CD8-positive, alpha-beta memory T cell (primary cell): ENCODE data around the gene ATCAY. TPM values are rescaled to one million over a fixed set of nuclear protein-coding genes. Genes with fewer than 3 reads are reported as not detected.
"Not testable (repeated sequence)": the region's sequence is repeated elsewhere in the genome, so short reads cannot be mapped to it uniquely, and the experiment has no call there.

Experiments
- CTCF ChIA-PET: fragments of 350-600 bp; sonication (Branson Sonifier 250); formaldehyde crosslinking; loops from one replicate; lab custom pipeline; 2021; ENCODE audit warnings: antibody characterized with exemption; lab: Charles Lee
- POLR2A ChIA-PET: fragments of 350-600 bp; sonication (Branson Sonifier 250); formaldehyde crosslinking; loops from one replicate; lab custom pipeline; 2021; ENCODE audit warnings: antibody characterized with exemption; lab: Charles Lee
- DNase-seq, 5 donors: peaks; one replicate each; pipeline versions ENCODE4 v3.0.0 to v3.0.0-alpha.2; 2020 to 2022; ENCODE audit warnings: mixed read lengths in 1 of 5
- H3K27ac ChIP-seq: one replicate; pipeline ENCODE4 v1.7.0; 2013; ENCODE audit warnings: low read depth, mild to moderate bottlenecking, low read length, moderate library complexity
- H3K27me3 ChIP-seq: 2 replicates; pipeline ENCODE4 v1.7.0; 2013; ENCODE audit warnings: low read length, mild to moderate bottlenecking; ENCODE audit not compliant: insufficient read depth, poor library complexity, severe bottlenecking
- H3K36me3 ChIP-seq: 2 replicates; pipeline ENCODE4 v1.7.0; 2013; ENCODE audit warnings: mild to moderate bottlenecking, low read length, moderate library complexity; ENCODE audit not compliant: insufficient read depth
- H3K4me1 ChIP-seq: 2 replicates; pipeline ENCODE4 v1.7.0; 2013; ENCODE audit warnings: mild to moderate bottlenecking, low read length, moderate library complexity; ENCODE audit not compliant: insufficient read depth
- H3K4me3 ChIP-seq: 2 replicates; pipeline ENCODE4 v1.7.0; 2013; ENCODE audit warnings: mild to moderate bottlenecking, low read length
- H3K9me3 ChIP-seq: 2 replicates; pipeline ENCODE4 v1.7.0; 2013; ENCODE audit warnings: mild to moderate bottlenecking, low read length
- H3K27ac Mint-ChIP-seq, 8 donors: one replicate each; pipeline ENCODE4 v1.8.0; 2020 to 2021; ENCODE audit warnings: mixed read lengths in 8 of 8, mild to moderate bottlenecking in 6 of 8, inconsistent platforms in 3 of 8, moderate library complexity in 3 of 8
- H3K27me3 Mint-ChIP-seq, 2 donors: one replicate each; pipeline ENCODE4 v1.8.0; 2020 to 2021; ENCODE audit warnings: mixed read lengths in 2 of 2, mild to moderate bottlenecking in 1 of 2, moderate library complexity in 1 of 2
- H3K36me3 Mint-ChIP-seq, 3 donors: one replicate each; pipeline ENCODE4 v1.8.0; 2020 to 2021; ENCODE audit warnings: mixed read lengths in 3 of 3, inconsistent platforms in 1 of 3, mild to moderate bottlenecking in 1 of 3
- H3K4me1 Mint-ChIP-seq, 3 donors: one replicate each; pipeline ENCODE4 v1.8.0; 2020 to 2021; ENCODE audit warnings: mixed read lengths in 3 of 3, inconsistent platforms in 1 of 3, mild to moderate bottlenecking in 1 of 3
- H3K4me3 Mint-ChIP-seq, 7 donors: one replicate each; pipeline ENCODE4 v1.8.0; 2020 to 2021; ENCODE audit warnings: mixed read lengths in 7 of 7, mild to moderate bottlenecking in 6 of 7, moderate library complexity in 4 of 7, inconsistent platforms in 2 of 7
- H3K9me3 Mint-ChIP-seq, 5 donors: one replicate each; pipeline ENCODE4 v1.8.0; 2020 to 2022; ENCODE audit warnings: mixed read lengths in 5 of 5, mild to moderate bottlenecking in 3 of 5, moderate library complexity in 2 of 5, inconsistent platforms in 1 of 5
- polyA plus RNA-seq: library from polyadenylated mRNA; unstranded; fragments of 300-500 nt; fragmentation: Illumina TruSeq; gene quantifications from one replicate; pipeline ENCODE4 v1.2.3, GENCODE V29; 2021
- total RNA-seq, 2 experiments: library from RNA; stranded (reverse); gene quantifications; one replicate each; pipeline ENCODE4 v1.2.3, GENCODE V29; 2021

ATCAY gene
- total and polyA plus RNA-seq, 3 experiments from 2014 or later = not detected

DNA sequence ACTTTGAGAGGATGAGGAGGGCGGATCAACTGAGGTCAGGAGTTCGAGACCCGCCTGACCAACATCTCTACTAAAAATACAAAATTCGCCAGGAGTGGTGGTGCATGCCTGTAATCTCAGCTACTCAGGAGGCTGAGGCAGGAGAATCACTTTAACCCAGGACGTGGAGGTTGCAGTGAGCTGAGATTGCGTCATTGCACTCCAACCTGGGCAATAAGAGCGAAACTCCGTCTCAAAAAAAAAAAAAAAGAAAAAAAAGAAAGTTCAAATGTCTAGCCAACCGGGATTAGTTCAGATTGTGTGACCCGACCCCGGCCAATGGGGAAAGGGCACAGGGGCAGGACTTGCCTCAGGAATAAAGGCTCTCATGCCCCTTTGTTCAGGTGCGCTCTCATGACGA lies 5.8 kb upstream of the ATCAY start:
- H3K4me1 ChIP-seq, H3K4me1 Mint-ChIP-seq, H3K9me3 ChIP-seq, H3K36me3 ChIP-seq, H3K27ac ChIP-seq, POLR2A ChIA-PET, H3K36me3 Mint-ChIP-seq, DNase-seq, H3K9me3 Mint-ChIP-seq, CTCF ChIA-PET, H3K4me3 Mint-ChIP-seq, H3K4me3 ChIP-seq: not testable (repeated sequence)
- Mint-ChIP-seq H3K27me3 (peaks cover 26 to 40% of the 10 kb centered on the region in 2 donors), H3K27ac (peak overlapping the region in 2 of 8 donors; percentile 41 to 68)
- H3K27me3 ChIP-seq = peaks cover 11% of the 10 kb centered on the region

DNA sequence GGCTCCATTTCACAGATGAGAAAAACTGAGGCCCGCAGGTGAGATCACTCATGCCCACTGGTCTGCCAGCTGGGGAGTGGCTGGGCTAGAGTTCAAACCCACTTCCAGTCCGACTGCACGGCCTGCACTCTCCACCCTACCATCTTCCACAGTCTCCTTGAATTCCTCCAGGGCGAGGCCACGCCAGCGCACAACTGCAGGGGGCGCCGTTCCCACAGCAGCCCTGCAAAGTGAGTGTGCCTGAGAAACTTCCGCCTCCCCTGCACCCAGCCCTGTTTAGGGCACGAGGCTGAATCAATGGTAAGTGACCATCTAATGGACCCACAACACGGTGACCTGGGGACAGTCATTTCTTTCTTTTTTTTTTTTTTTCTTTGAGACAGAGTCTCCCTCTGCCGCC lies 829 bp upstream of the ATCAY start:
- Histone ChIP-seq H3K36me3 (no peaks in the 10 kb centered on the region), H3K4me3 (no peak overlapping the region), H3K27ac (no peak overlapping the region), H3K9me3 (no peaks in the 10 kb centered on the region), H3K27me3 (peaks cover 24% of the 10 kb centered on the region), H3K4me1 (peaks cover 6% of the 10 kb centered on the region)
- H3K4me1 Mint-ChIP-seq = peaks cover 8 to 15% (median 8%) of the 10 kb centered on the region in 3 donors
- H3K9me3 Mint-ChIP-seq = peaks cover 0 to 2% (median 0%) of the 10 kb centered on the region in 5 donors
- H3K27ac Mint-ChIP-seq = no peak overlapping the region
- POLR2A ChIA-PET = no interaction called here
- DNase-seq = no peak
- H3K4me3 Mint-ChIP-seq = no peak overlapping the region
- H3K27me3 Mint-ChIP-seq = peaks cover 39 to 50% of the 10 kb centered on the region in 2 donors
- no peaks in the 10 kb centered on the region for H3K36me3 Mint-ChIP-seq
- CTCF ChIA-PET = no interaction called here

DNA sequence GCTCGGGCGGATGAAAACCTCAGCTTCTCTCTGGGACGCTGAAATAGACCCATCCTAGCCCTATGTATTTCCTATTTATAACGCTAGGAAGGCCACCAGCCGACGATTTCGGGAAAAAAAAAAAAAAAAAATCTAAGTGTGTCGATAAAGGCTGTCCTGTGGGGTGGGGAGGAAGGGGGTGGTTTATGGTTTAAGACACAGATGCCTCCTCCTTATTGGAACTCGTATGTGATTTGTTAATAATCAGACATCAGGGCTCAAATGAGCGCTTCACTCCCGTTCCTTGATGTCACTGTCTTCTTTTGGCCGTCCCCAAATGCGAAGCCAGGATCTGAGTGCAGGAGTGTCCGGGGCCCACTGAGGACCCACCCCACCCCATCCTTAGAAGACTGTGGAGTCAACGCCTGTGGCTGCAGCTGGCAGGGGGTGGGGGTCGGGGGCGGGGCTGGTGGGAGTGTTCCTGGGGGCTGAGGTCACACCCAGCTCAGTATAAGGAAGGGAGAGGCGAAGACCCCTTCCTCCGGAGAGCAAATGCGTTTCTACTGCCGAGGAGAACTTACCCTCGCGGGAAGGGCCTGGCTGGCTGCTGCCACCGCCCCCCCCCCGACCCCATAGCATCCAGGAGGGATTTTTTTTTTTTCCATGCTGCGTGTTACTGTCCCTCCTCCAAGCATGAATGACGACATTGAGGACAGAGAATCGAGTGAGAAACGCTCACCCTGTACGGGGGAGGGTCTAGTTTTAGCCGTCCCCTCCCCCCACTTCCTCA lies 971 bp downstream of the ATCAY start:
- Histone ChIP-seq H3K4me1 (peaks cover 6% of the 10 kb centered on the region), H3K36me3 (no peaks in the 10 kb centered on the region), H3K9me3 (no peaks in the 10 kb centered on the region), H3K27me3 (peaks cover 24% of the 10 kb centered on the region), H3K27ac (no peak overlapping the region), H3K4me3 (no peak overlapping the region)
- ChIA-PET POLR2A (no interaction called here), CTCF (interaction anchor here (0.5 to 1.0 kb wide), 2 partner anchors 9 to 311 kb away, joined by 3 read pairs; no protein-coding TSS in a partner anchor)
- no peak for DNase-seq
- no peaks in the 10 kb centered on the region for H3K36me3 Mint-ChIP-seq
- H3K4me1 Mint-ChIP-seq = peaks cover 8 to 15% (median 8%) of the 10 kb centered on the region in 3 donors
- H3K4me3 Mint-ChIP-seq = peak overlapping the region in 4 of 7 donors; percentile 11 to 36 (median 12)
- peaks cover 35 to 42% of the 10 kb centered on the region in 2 donors for H3K27me3 Mint-ChIP-seq
- peak overlapping the region in 1 of 8 donors; percentile 58 for H3K27ac Mint-ChIP-seq
- H3K9me3 Mint-ChIP-seq = peaks cover 0 to 2% (median 0%) of the 10 kb centered on the region in 5 donors

DNA sequence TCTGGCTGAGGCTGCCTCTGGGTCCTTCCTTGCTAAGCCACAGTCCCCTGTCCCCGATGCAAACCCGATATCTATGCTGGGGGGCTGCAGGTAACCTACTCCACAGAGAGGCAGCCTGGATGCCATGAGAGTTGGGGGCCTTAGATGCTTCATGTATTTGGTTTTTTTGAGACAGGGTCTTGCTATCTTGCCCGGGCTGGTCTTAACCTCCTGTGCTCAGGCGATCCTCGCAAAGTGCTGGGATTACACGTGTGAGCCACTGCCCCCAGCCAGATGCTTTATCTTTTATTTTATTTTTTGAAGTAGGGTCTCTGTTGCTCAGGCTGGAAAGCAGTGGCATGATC lies 1.5 kb downstream of the ATCAY start:
- Histone ChIP-seq H3K36me3 (no peaks in the 10 kb centered on the region), H3K27ac (no peak overlapping the region), H3K4me1 (peaks cover 6% of the 10 kb centered on the region), H3K27me3 (peaks cover 24% of the 10 kb centered on the region), H3K4me3 (no peak overlapping the region), H3K9me3 (no peaks in the 10 kb centered on the region)
- peaks cover 34 to 41% of the 10 kb centered on the region in 2 donors for H3K27me3 Mint-ChIP-seq
- CTCF ChIA-PET = no interaction called here
- H3K36me3 Mint-ChIP-seq = no peaks in the 10 kb centered on the region
- peaks cover 0 to 1% (median 0%) of the 10 kb centered on the region in 5 donors for H3K9me3 Mint-ChIP-seq
- H3K4me1 Mint-ChIP-seq = peaks cover 8 to 15% (median 8%) of the 10 kb centered on the region in 3 donors
- H3K27ac Mint-ChIP-seq = no peak overlapping the region
- DNase-seq = no peak
- H3K4me3 Mint-ChIP-seq = peak overlapping the region in 3 of 7 donors; percentile 11 to 36 (median 12)
- POLR2A ChIA-PET = no interaction called here

DNA sequence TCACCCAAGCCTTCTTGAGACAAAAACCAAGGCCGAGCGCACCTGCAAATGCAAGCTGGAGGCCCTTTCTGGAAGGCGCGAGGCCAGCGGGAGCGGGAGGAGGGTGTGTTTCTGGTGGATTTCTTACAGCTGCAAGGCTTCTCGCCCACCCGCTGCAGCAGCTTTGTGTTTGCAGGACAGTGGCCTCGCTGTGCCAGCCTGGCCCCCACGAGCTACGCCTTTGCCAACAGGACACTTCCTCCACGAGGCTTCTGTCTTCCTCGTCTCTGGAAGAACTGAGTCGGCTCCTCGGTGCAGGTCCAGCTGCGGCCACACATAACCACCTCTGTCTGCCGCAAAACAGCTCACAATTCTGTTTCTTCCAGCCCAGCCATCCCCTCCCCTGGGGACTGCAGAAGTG lies 10.1 kb downstream of the ATCAY start:
- H3K4me1 Mint-ChIP-seq = no peaks in the 10 kb centered on the region

DNA sequence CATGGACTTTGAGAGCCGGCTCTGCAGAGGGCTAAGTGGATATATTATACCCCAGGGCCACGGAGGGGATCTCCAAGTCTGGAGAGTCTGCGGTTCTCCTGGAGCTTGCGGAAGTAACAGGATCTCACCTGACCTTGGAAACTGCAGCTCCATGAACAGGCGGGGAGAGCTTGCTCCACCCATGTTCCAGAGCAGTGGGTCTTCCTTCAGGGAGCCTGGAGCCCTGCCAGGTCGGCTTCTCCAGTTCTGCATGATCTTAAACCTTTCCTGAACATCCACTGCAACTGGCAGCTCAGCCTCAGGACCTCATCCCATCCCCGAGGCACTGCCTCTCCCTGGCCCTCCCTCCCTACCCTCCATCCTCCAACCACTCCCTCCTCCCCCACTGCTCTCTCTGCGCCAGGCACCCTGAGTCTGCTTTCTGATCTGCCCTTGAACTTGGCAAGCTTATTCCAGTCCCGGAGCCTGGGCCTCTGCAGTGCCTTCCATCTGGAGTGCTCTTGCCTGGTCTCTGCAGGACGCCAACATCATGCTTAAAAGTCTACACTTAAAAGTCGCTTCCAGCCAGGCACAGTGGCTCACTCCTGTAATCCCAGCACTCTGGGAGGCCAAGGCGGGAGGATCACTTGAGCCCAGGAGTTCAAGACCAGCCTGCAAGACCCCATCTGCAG lies 13.2 kb downstream of the ATCAY start:
- H3K27me3 Mint-ChIP-seq = peaks cover 0 to 1% of the 10 kb centered on the region in 2 donors
- Histone ChIP-seq H3K4me1 (no peaks in the 10 kb centered on the region), H3K9me3 (no peaks in the 10 kb centered on the region), H3K36me3 (no peaks in the 10 kb centered on the region), H3K27me3 (no peaks in the 10 kb centered on the region), H3K4me3 (no peak overlapping the region), H3K27ac (no peak overlapping the region)
- ChIA-PET CTCF (no interaction called here), POLR2A (no interaction called here)
- H3K36me3 Mint-ChIP-seq = no peaks in the 10 kb centered on the region
- no peak overlapping the region for H3K4me3 Mint-ChIP-seq
- peaks cover 0 to 2% (median 0%) of the 10 kb centered on the region in 5 donors for H3K9me3 Mint-ChIP-seq
- DNase-seq = no peak
- H3K4me1 Mint-ChIP-seq = peaks cover 5 to 7% (median 6%) of the 10 kb centered on the region in 3 donors
- no peak overlapping the region for H3K27ac Mint-ChIP-seq

More for the DNA sequence above, 10.1 kb downstream of the ATCAY start:
- Mint-ChIP-seq H3K27me3 (no peaks in the 10 kb centered on the region), H3K27ac (no peak overlapping the region), H3K9me3 (no peaks in the 10 kb centered on the region), H3K4me3 (no peak overlapping the region), H3K36me3 (no peaks in the 10 kb centered on the region)
- POLR2A ChIA-PET = interaction anchor here (0.7 kb wide), 1 partner anchor 514 kb away, joined by 6 read pairs; no protein-coding TSS in a partner anchor
- no peaks in the 10 kb centered on the region for H3K27me3 ChIP-seq
- no peak overlapping the region for H3K4me3 ChIP-seq
- H3K27ac ChIP-seq = no peak overlapping the region
- CTCF ChIA-PET = interaction anchor here (1.5 to 1.6 kb wide), 2 partner anchors 10 to 97 kb away, joined by 3 to 5 read pairs; no protein-coding TSS in a partner anchor
- no peaks in the 10 kb centered on the region for H3K4me1 ChIP-seq
- no peaks in the 10 kb centered on the region for H3K36me3 ChIP-seq
- H3K9me3 ChIP-seq = no peaks in the 10 kb centered on the region
- DNase-seq = no peak

DNA sequence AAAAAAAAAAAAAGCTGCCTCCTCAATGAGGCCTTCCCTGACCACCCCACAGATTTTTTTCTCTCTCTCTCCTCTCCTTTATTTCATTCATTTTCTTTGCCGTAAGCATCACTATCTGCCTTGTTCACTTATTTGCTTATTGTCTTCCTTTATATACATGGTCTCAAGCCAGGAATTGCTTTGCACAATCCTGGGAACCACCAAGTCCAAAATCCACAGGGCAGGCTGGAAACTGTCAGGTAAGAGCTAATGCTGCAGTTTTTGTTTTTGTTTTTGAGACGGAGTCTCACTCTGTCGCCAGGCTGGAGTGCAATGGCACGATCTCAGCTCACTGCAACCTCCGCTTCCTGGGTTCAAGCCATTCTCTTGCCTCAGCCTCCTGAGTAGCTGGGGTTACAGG lies 14.5 kb downstream of the ATCAY start:
- H3K4me1 Mint-ChIP-seq, H3K27me3 Mint-ChIP-seq, H3K9me3 Mint-ChIP-seq, H3K27ac ChIP-seq, H3K4me3 ChIP-seq, H3K36me3 Mint-ChIP-seq, H3K9me3 ChIP-seq, H3K36me3 ChIP-seq, POLR2A ChIA-PET, H3K27me3 ChIP-seq, H3K27ac Mint-ChIP-seq, DNase-seq, H3K4me3 Mint-ChIP-seq, H3K4me1 ChIP-seq: not testable (repeated sequence)
- CTCF ChIA-PET = interaction anchor here (0.9 kb wide), 1 partner anchor 73 kb away, joined by 3 read pairs; no protein-coding TSS in a partner anchor

DNA sequence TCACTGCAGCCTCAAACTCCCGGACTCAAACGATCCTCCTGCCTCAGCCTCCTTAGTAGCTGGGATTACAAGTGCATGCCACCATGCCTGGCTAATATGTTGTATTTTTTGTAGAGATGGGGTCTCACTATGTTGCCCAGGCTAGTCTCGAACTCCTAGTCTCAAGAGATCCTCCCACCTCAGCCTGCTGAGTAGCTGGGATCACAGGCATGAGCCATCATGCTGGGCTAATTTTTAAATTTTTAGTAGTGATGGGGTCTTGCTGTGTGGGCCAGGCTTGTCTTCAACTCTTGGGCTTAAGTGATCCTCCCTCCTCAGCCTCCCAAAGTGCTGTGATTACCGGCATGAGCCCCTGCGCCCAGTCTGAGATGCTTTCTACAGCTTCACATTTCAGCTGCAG lies 15.3 kb downstream of the ATCAY start:
- CTCF ChIA-PET = no interaction called here
- no peaks in the 10 kb centered on the region for H3K9me3 ChIP-seq

More for the DNA sequence above, 15.3 kb downstream of the ATCAY start:
- H3K4me3 ChIP-seq = no peak overlapping the region
- POLR2A ChIA-PET = no interaction called here
- Mint-ChIP-seq H3K4me3 (no peak overlapping the region), H3K36me3 (no peaks in the 10 kb centered on the region), H3K27me3 (peaks cover 0 to 2% of the 10 kb centered on the region in 2 donors), H3K27ac (no peak overlapping the region), H3K4me1 (peaks cover 7 to 10% (median 8%) of the 10 kb centered on the region in 3 donors), H3K9me3 (peaks cover 0 to 4% (median 0%) of the 10 kb centered on the region in 5 donors)
- DNase-seq = no peak
- H3K36me3 ChIP-seq = no peaks in the 10 kb centered on the region
- H3K4me1 ChIP-seq = no peaks in the 10 kb centered on the region
- no peak overlapping the region for H3K27ac ChIP-seq
- H3K27me3 ChIP-seq = no peaks in the 10 kb centered on the region
